ENCODE results near the gene CACNB2. TPM values are rescaled to one million over a fixed set of nuclear protein-coding genes. Genes with fewer than 3 reads are reported as not detected.
"Not testable (repeated sequence)": the region's sequence is repeated elsewhere in the genome, so short reads cannot be mapped to it uniquely, and the experiment has no call there.

The CACNB2 gene
- polyA plus RNA-seq, 2 of the 4 experiments (the other 2 are of a cell fraction) = not detected

DNA sequence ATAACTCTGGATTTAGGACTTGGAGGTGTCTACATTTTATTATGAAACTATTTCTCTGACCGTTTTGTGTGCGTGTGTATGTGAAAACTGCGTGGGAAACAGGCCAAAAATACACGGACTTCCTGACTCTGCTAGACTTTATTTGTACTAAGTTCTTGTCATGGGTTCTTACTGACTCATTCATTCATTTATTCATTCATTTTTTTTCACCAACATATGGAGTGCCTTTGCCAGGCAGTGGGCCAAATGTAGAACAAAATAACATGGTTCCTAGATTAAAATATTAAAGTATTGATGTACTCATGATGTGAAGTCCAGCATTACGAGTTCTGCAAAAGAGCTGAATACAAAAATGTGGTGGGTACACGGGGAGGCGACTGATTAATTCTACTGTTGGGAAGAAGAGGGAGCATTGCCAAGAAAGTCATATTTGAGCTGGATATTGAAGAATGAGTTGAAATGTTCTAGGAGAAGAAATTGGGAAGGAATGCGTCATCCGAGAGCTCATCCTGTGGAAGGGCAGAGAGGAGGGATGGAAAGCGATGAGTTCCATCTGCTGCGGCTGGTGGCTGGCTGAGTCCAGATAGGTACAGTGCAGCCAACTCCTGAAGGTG lies 24.6 kb downstream of the CACNB2 start:
- no peak overlapping the region for H3K4me3 ChIP-seq
- H3K9me3 ChIP-seq = no peaks in the 10 kb centered on the region
- H3K4me1 ChIP-seq = no peaks in the 10 kb centered on the region
- DNase-seq (ENCODE audit: low read depth in 1 of 2, low spot score in 1 of 2) (no peak), FAIRE-seq (no peak), ATAC-seq (no peak)
- no peak overlapping the region for H3K4me2 ChIP-seq
- CTCF ChIA-PET = no interaction called here
- WGBS (ENCODE audit: missing lambda C conversion rate) = 35% methylated on average over 11 of the region's 11 CpGs
- POLR2A ChIA-PET = no interaction called here
- TF ChIP-seq RNF2 (IDR thresholded peaks at IDR 0.05; ENCODE audit: borderline replicate concordance, low read depth) (no peak), EHMT2 (IDR thresholded peaks at IDR 0.05; ENCODE audit: low read depth) (no peak), FOSB (CRISPR knock-in tag; IDR thresholded peaks at IDR 0.05) (no peak), HES2 (IDR thresholded peaks at IDR 0.05) (no peak), CBX8 (IDR thresholded peaks at IDR 0.05) (no peak), ESRRA (IDR thresholded peaks at IDR 0.05; ENCODE audit: borderline replicate concordance, low read length) (no peak), JUN (IDR thresholded peaks at IDR 0.05) (no peak)
- H3K27ac ChIP-seq = no peak overlapping the region

GRCh38 chr10:18178854-18179483 lies 38.7 kb downstream of the CACNB2 start:
- H3K4me1 ChIP-seq = no peaks in the 10 kb centered on the region
- CTCF ChIA-PET = no interaction called here

GRCh38 chr10:18179891-18180290 lies 39.7 kb downstream of the CACNB2 start:
- Histone ChIP-seq H3K27ac (no peak overlapping the region), H3K4me2 (no peak overlapping the region), H3K9me3 (no peaks in the 10 kb centered on the region), H3K4me1 (no peaks in the 10 kb centered on the region), H3K4me3 (no peak overlapping the region)
- WGBS (ENCODE audit: missing lambda C conversion rate) = 22% methylated on average over 6 of the region's 6 CpGs
- POLR2A ChIA-PET = no interaction called here
- ATAC-seq (no peak), FAIRE-seq (no peak), DNase-seq (ENCODE audit: low read depth in 1 of 2, low spot score in 1 of 2) (no peak)
- no peak for TF ChIP-seq FOSL2 (IDR thresholded peaks at IDR 0.05)
- TF ChIP-seq FOSL2 (CRISPR knock-in tag; IDR thresholded peaks at IDR 0.05) = no peak
- no peak for TF ChIP-seq CHD2 (IDR thresholded peaks at IDR 0.05; ENCODE audit: low read length, partially characterized antibody)
- no peak for TF ChIP-seq NFE2L2 (conservative IDR thresholded peaks at IDR 0.05; ENCODE audit: low read length)
- no peak for TF ChIP-seq TFCP2L1 (CRISPR knock-in tag; IDR thresholded peaks at IDR 0.05)
- CTCF ChIA-PET = no interaction called here

More at GRCh38 chr10:18178854-18179483, 38.7 kb downstream of the CACNB2 start:
- Histone ChIP-seq H3K27ac (no peak overlapping the region), H3K4me2 (no peak overlapping the region), H3K4me3 (no peak overlapping the region), H3K9me3 (no peaks in the 10 kb centered on the region)
- FAIRE-seq = no peak
- POLR2A ChIA-PET = no interaction called here
- 31% methylated on average over 3 of the region's 3 CpGs for WGBS (ENCODE audit: missing lambda C conversion rate)
- ATAC-seq = no peak
- TF ChIP-seq NFE2L2 (conservative IDR thresholded peaks at IDR 0.05; ENCODE audit: low read length) (no peak), HES2 (IDR thresholded peaks at IDR 0.05) (no peak), KDM5A (IDR thresholded peaks at IDR 0.05) (no peak), TP53 (CRISPR knock-in tag; IDR thresholded peaks at IDR 0.05) (no peak), ATOH8 (CRISPR knock-in tag; IDR thresholded peaks at IDR 0.05; ENCODE audit: low read depth) (no peak), FOXS1 (CRISPR knock-in tag; IDR thresholded peaks at IDR 0.05) (no peak), HOXB5 (CRISPR knock-in tag; IDR thresholded peaks at IDR 0.05) (no peak), HOXA7 (CRISPR knock-in tag; IDR thresholded peaks at IDR 0.05) (no peak), RNF2 (IDR thresholded peaks at IDR 0.05; ENCODE audit: borderline replicate concordance, low read depth) (no peak)
- no peak for DNase-seq (ENCODE audit: low read depth in 1 of 2, low spot score in 1 of 2)

- H3K27ac ChIP-seq; H3K4me2 ChIP-seq; H3K9me3 ChIP-seq; H3K4me3 ChIP-seq; POLR2A ChIA-PET; H3K4me1 ChIP-seq; ATAC-seq; DNase-seq (ENCODE audit: low read depth in 1 of 2, low spot score in 1 of 2); FAIRE-seq: not testable (repeated sequence)
- WGBS (ENCODE audit: missing lambda C conversion rate) = 38% methylated on average over 5 of the region's 5 CpGs
- CTCF ChIA-PET = interaction anchor here (0.7 kb wide), 1 partner anchor 12 kb away, joined by 3 read pairs; no protein-coding TSS in a partner anchor
Observed at GRCh38 chr10:18181382-18181781, 41.2 kb downstream of the CACNB2 start.

Measured in A549 (cell line).